ENCODE data around the gene ZSCAN1.
A peak's percentile ranks its signal among the peaks of the same experiment; 100 is the strongest.

ZSCAN1 gene

DNA sequence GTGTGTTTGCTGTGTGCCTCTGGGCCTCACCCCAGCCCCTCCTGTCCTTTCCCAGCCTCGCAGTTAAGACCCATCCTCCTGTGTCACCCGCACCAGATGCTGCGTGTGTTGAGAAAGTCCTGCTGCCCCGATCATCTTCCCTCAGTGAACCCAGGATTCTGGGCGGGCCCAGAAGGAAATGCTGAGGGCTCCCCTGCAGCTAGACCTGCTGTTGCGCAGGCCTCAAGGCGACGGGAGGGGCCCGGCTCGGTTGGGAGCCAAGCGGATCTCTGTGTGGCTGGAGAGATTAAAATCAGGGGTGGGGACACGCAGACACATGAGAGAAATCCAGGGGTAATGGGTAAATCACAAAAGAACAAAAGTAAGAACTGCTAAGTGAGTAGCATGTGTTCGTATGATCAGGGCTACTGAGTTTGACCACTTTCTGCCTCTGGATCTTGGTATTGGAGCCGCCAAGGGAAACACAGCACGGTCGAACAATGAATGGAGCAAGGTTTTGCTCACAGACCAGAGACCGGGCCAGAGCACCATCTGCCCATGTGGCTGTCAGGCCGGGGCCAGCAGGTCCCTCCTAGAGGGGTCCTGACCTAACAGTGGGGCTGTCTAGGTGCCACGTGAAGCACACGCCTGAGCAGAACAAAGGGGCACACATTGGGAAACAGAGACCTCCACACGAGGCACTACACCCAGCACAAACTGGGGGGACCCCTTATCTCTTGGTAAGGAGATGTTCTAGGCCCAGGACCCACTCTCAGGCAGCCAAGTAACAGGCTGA lies 7.1 kb downstream of the ZSCAN1 start:
- DNase-seq = no peak

- DNase-seq = no peak
Measured at GRCh38 chr19:58042495-58043340, 8.9 kb downstream of the ZSCAN1 start.

DNA sequence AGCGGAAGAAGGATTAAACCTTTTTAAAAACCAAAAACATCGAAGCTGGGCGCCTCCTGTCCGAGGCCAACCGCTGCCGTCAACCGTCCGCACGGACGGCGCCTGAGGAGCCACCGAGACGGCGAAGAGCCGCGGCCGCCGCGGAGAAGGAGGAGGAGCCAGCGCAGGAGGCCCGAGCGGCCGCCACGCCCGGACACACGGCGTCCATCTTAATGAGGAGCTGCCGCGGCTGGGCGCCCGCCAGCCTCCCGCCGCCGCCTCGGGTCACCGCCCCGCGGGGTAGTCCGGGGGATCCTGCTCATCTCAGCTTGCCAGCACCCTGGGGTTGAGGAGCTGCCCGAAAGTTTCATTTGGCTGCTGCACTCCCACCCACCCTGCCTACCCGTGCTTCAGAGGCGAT lies 10.6 kb downstream of the ZSCAN1 start:
- DNase-seq = no peak

DNA sequence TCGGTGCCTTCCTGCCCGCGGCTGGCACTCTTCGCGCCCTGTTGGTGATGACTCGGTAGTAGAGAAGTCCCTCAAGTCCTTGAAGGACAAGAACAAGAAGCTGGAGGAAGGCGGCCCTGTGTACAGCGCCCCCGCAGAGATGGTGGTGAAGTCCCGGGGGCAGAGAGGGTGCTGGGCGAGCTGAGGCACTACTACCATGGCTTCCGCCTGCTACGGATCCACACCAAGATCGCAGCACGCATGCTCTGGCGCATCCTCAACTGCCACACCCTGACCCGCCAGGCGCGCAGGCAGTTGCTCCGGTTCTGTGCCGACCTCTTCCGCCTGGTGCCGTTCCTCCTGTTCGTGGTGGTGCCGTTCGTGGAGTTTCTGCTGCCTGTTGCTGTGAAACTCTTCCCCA lies 11.1 kb downstream of the ZSCAN1 start:
- DNase-seq = no peak

GRCh38 chr19:58045411-58046050 lies 11.7 kb downstream of the ZSCAN1 start:
- DNase-seq = no peak

DNA sequence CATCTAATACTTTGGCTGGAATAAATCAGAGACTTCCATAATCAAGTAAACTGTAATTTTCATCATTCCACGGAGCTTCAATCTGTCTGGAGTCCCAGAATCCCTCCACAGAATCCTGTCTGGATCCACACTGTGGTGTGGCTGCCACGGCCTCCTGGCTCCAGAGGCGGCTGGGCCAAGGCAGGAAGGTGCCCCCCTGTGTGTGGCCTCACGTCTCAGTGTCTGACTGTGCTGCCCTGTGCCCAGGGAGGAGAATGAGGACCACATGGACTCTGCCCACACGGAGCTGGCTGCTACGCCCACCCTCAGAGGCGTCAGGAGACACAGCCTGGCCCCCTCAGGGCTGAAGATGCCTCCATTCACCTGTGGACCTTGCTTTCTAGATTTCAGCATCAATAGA lies 13.0 kb downstream of the ZSCAN1 start:
- DNase-seq = no peak

GRCh38 chr19:58047672-58048071 lies 13.8 kb downstream of the ZSCAN1 start:
- DNase-seq = no peak

DNA sequence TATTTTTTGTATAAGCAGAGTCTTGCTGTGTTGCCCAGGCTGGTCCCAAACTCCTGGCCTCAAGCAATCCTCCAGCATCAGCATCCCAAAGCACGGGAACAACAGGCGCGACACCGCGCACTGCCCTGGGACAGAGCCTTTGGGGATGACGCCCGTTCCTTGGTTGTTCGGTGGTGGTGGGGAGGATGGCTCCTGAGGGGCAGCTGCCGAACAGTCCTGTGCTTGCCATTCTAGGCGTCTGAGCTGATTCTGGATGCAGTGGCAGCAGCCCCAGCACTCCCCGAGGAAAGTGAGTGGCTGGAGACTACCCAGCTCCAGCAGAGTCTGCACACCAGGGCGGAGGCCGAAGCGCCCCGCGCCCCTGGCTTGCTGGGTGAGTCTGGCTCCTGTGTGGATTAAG lies 18.4 kb downstream of the ZSCAN1 start:
- DNase-seq = no peak

DNA sequence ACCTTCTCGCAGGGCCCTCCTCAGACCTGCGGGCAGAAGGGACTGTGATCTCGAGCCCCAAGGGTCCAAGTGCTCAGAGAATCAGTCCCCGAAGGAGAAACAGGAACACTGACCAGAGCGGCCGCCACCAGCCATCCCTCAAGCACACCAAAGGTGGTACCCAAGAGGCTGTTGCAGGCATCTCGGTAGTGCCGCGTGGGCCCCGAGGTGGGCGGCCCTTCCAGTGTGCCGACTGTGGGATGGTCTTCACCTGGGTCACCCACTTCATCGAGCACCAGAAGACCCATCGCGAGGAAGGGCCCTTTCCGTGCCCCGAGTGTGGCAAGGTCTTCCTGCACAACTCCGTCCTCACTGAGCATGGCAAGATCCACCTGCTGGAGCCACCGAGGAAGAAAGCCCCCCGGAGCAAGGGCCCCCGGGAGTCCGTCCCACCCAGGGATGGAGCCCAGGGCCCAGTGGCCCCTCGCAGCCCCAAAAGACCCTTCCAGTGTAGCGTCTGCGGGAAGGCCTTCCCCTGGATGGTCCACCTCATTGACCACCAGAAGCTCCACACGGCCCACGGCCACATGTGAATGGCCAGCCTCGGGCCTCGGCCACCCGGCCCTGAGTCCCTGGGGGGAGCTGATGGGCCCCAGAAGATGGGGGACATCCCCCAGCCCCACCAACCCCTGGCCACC lies 19.8 kb downstream of the ZSCAN1 start:
- no peak for DNase-seq

DNA sequence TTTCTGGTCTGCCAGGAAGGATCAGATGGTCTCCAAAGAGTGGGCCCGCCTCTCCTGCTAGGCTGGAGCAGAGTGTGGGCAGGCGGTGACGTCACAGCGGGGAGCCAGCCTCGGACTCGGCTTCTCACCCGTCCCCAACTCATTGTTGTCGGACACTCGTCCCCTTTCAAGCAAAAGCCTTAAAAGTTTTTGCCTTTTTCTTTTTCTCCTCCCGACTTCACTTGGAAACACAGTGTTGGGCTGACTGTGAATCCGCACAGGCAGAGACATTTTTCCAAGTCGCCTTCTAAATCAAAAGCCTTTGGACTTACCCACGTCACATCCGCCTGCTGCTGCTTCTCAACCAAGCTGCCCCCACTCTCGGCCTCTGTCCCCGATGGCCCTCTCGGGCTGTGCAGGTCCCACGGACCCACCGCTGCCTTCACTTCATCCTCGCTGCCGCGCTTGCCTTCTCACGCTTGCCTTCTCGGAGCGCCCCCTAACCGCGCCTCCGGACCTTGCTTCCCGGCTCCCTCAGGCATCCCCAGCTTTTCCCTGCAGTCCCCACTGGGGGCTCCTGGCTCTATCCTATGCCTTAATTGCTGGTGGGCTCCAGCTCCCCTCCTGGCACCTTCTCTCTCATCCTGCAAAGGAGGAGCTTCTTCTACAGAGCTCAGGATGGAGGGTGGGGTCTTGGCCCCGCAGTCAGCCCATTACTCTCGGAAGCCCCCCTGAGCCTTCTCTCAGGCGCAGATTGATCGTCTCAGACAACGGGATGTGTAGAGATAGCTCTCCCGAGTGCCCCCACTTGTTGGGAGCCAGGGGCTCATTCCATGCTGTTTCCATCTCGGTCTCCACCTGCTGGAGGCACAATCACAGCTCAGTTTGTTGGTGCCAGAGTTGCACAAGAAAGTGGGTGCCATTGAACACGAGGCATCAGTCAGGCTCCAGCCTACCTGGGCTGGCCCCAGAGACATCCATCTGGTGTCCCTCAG lies 21.4 kb downstream of the ZSCAN1 start:
- no peak for DNase-seq

DNA sequence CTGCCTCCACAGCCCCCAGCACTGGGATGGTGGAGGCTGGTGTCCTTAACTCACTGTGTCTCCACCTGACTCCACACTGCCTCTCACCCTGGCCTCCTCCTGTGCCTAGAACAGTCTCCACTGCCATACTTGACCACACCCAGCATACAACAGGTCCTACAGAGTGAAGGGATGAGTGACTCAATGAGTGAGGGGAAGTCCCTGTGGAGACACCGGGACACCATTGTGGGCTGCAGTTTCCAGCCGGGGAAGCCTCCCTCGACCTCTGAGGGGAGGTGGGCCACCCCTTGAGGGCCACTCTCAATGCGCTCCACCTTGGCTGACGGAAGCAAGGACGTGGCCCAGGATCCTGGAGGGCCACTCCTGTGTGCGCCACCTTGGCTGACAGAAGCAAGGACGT lies 22.4 kb downstream of the ZSCAN1 start:
- DNase-seq = no peak

- DNase-seq = no peak
Measured at GRCh38 chr19:58056861-58057260, 23.0 kb downstream of the ZSCAN1 start.

DNA sequence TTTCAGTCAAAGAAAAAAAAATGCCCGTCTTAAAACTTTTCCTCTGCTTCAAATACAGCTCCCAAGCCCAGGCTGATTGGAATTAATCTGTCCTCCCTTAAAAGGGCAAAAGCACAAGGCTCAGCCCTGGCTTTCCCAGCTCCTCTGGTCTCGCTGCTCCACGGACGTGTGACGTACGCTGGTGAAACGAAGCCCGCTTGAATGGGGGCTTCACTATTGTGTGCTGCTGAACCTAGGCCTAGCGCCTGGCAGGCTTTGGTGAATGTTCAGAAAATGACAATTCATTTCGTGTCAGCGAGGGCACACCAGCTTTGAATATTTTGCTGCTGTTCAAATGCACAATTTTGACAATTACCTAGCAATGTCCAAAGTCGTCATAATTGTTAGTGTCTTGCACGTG lies 24.6 kb downstream of the ZSCAN1 start:
- DNase-seq = no peak

- DNase-seq = peak; percentile 80
Measured at GRCh38 chr19:58059003-58059670, 25.3 kb downstream of the ZSCAN1 start, which contains the start of gene ZNF135. ZNF135 (plus strand) TSS chr19:58059282; CDS start chr19:58060003, 721 bp downstream.

- no peak for DNase-seq
Measured at GRCh38 chr19:58059671-58060078, 25.9 kb downstream of the ZSCAN1 start.

DNA sequence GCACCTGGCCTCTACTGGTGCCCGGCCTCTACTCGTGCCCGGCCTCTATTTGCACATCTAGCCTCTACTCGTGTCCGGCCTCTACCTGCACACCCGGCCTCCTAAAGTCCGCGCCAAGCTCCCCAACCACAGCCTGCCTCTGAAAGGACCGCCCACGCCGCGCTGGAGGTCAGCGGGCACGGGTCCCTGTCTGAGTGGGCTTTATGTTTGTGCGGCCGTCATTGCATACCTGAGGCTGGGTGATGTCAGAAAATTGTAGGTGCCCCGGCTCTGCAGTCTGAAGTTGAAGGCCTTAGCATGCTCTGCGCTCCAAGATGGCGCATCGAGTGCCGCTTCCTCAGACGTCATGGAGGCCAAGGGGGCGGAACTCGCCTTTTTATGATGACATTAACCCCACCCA lies 26.4 kb downstream of the ZSCAN1 start:
- DNase-seq = no peak

GRCh38 chr19:58063712-58064111 lies 29.9 kb downstream of the ZSCAN1 start:
- no peak for DNase-seq

- no peak for DNase-seq
Measured at GRCh38 chr19:58067240-58067912, 33.6 kb downstream of the ZSCAN1 start.

DNA sequence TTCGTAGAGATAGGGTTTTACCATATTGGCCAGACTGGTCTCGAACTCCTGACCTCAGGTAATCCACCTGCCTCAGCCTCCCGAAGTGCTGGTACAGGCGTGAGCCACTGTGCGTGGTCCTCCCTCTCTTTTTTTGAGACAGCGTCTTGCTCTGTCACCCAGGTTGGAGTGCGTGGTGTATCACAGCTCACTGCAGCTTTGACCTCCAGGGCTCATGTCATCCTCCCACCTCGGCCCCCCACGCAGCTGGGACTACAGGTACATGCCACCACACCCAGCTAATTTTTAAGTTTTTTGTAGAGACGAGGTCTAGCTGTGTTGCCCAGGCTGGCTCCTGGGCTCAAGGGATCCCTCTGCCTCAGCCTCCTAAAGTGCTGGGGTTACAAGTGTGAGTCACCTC lies 46.0 kb downstream of the ZSCAN1 start:
- no peak for DNase-seq

- no peak for DNase-seq
Measured at GRCh38 chr19:58083021-58083420, 49.2 kb downstream of the ZSCAN1 start.
